ENCODE results near the gene CCBE1.
"Not testable (repeated sequence)": the region's sequence is repeated elsewhere in the genome, so short reads cannot be mapped to it uniquely, and the experiment has no call there.

CCBE1 gene

DNA sequence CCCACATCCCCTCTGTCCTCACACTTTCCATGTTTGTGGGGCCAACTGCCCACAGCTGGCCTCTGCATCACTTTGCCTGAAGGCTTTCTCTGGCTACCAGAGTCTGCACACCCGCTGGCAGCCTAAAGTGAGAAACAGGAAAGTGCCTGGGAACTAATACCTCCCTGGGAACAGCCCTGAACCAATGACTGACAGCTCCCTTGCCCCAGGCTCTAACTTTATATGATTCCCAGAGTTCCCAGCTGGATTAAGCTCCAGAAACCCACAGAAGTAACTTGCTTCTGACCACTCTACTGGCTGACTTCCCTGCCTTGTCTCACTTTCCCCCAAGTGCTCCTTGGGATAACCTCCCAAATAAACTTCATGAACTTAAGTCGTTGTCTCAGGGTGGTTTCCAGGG is 178.5 kb downstream of the CCBE1 start:
- no peak for DNase-seq

DNA sequence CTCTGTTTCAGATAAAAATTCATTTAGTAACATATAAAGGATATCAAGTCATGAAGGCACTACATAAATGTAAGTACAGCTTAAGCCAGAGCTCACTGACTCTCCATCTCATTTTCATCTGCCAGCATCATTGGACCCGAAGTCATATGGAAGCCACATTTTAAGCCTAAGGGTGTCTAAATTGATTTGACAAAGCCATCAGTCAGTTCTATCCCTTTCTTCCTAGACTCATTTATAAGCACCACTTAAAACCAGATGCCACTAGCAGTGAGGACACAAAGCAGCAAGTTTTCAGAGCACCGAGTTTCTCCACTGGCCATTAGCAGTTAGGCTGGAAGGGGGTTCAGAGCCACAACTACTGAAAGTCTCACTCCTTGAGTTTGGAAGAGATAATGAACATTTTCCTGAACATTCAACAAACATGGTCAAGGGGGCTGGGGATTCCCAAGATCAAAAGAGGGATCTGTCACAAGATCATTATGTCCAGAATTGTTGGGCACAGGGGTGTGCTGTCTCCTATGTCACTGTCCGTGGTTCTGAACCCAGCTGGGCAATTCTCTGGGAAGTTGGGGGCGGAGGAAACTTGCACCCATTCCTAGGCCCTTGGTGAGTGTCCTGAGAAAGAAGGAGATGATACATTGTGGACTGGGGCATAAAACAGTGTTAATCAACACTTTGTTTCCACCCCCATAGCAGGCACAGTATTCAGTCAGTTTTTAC is 179.6 kb downstream of the CCBE1 start:
- DNase-seq = no peak

DNA sequence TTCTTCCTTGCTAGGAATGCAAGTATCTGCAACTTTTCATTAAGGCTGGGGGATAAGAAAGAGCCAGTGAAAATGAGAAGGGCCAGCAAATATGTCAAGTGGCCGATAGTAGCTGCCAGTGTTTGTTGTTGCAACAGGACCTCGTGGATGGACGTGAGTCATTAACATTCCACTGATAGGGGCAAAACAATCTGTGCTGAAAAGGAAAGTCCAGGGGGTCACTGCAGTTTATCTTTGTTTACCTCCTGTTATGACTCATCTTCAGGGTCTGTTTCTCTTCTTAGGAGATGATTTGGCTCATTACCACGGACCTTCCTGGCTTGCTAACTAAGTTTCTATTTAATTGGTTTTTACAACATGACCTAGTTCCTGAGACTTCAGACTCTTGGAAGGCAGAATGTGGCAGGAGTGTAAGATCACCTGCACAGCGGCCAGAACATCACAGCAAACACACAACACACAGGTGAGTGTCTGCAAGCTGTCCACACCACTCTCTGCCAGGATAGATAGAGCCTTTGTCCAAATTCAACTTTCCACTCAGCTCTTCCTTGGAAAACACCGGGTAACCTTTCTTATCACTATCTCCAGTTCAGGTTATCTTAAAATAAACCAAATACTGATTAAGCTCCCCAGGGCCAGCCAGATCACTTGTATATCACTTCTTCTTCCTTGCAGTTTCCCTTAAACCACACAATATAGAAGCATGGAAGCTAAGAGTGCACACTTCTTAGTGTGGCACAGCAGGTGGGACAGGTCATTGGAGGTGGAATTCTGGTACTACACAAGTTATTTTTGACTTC is 180.7 kb downstream of the CCBE1 start:
- DNase-seq = no peak

DNA sequence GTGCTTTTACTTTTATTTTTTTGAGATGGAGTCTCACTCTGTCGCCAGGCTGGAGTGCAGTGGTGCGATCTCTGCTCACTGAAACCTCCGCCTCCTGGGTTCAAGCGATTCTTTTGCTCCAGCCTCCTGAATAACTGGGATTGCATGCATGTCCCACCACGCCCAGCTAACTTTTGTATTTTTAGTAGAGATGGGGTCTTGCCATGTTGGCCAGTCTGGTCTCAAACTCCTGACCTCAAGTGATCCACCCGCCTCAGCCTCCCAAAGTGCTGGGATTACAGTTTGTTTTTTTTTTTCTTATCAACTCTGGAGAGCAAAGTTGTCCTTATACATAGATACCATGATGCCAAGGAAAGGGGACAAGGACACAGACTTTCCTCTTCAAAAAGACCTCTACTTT is 181.3 kb downstream of the CCBE1 start:
- DNase-seq = not testable (repeated sequence)

DNA sequence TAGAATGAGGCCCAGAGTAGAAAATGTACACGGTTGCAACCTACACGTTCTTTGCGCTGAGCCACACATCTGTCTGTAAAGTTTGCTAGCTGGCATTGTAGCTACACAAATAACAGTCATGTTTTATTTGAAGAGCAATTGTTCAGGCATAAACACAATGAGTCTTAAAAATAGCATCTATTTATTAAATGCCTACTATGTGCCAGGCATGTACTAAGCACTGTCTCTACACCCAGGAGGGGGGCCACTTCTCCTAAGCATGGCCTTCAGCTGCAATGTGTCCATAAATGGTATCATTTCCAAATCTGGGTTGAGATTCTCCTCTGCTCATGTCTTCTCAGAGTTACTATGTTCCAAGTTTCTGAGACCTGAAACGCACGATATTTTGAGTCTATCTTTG is 182.1 kb downstream of the CCBE1 start:
- DNase-seq = no peak

DNA sequence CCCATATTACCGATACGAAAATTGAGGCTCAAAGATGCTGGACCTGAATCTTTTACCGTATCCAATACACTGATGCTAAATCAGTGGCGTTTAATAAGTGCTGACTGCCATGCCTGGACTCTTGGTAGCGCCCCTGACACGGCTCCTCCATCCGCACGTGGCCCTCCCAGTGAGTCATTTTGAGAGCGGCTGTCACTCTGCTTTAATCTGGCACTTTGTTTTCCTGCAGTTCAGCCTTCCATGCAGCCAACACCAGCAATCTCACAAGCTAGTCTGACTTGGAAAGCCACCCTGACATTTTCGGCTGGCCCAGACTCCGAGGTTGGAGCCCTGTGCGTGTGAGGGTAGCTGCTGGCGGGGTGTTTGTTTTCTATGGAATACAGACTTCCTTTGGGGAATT is 183.0 kb downstream of the CCBE1 start:
- DNase-seq = no peak

DNA sequence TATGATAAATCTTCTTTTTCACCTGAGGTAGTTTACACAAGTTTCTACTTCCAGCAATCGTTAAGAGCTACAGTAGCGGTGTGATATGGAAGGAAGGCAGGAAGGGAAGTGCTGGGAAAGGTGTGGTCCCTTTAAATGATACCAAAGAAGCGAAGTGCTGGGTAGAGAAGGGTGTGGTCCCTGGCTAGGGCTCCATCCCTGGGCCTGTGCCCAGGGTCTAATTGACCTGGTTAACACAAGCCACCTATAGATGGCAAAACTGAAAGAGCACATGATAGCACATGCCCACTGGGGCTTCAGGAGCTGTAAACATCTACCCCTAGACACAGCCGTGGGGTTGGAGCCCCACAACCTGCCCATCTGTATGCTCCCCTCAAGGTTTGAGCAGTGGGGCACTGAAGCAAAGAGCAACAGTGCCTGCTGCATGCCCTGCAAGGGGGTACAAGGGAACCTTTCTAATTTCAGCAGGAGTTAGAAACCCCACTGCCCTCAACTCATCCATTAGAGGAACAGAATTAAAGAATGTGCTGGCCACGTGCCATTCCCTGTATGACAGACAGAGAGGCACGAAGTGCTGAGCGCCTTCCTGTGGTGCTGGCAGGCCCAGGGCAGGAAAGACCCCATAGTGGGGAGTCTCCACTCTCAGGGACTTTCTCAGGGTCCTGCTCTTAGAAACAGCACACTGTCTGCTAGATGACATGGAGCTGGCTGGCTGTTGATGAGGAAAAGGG is 185.0 kb downstream of the CCBE1 start:
- no peak for DNase-seq

DNA sequence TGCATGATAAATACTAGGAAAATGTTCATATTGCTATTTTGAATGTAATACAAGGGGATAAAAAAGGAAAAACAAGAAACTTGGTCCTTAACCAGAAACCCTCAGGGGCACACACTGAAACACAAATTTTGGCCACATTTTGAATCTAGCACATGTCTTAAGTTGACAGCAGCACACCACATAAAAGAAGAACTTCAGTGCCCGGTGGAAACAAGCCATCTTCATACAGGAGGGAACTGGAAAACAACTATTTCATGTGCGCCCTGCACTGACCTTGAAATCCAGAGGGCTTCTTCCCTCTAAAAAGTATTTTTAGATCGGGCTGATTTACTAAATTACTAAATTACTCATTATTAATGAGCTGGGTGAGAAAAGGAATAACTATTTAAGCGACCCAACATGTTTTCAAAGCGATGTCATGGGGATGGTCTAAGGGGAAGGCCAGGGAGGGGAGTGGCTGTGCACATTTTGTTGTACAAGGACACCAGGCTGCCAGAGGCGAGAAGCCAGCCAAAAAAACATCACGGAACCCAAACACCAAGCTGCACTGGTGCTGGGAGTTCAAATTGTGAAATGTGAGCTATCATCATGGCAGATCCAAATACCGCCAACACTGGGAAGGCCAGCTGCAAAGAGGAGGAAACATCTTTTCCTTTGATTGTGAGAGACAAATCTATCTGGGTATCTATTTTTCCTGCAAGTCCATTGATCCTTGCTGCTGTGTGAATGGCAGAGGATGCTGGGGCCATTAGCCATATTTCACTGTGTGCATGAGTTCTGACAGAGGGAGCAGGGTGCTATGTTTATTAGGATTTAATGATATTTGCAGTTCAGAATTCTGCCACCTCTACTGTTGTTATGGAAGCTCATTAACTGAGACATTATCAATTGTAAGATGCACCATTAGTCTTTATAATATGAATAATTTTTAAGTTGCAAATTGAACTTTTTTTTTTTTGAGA is 187.5 kb downstream of the CCBE1 start:
- DNase-seq = no peak

DNA sequence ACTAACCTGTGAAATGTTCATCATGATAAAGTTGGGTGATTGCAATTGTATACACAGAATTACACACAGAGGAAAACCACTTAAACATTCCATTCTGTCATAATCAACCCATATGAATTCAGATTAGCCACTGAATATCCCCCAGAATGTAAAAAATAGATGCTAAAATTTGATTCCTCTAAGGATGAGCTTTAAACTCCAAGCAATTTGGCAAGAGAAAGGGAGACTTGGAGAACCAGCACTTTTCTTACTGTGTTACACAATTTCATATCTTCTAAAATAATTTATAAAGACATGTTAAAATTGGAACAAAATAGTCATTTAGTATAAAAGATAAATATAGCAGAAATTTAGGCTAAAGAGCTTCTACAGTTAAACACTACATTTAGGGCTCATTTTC is 191.9 kb downstream of the CCBE1 start:
- no peak for DNase-seq

DNA sequence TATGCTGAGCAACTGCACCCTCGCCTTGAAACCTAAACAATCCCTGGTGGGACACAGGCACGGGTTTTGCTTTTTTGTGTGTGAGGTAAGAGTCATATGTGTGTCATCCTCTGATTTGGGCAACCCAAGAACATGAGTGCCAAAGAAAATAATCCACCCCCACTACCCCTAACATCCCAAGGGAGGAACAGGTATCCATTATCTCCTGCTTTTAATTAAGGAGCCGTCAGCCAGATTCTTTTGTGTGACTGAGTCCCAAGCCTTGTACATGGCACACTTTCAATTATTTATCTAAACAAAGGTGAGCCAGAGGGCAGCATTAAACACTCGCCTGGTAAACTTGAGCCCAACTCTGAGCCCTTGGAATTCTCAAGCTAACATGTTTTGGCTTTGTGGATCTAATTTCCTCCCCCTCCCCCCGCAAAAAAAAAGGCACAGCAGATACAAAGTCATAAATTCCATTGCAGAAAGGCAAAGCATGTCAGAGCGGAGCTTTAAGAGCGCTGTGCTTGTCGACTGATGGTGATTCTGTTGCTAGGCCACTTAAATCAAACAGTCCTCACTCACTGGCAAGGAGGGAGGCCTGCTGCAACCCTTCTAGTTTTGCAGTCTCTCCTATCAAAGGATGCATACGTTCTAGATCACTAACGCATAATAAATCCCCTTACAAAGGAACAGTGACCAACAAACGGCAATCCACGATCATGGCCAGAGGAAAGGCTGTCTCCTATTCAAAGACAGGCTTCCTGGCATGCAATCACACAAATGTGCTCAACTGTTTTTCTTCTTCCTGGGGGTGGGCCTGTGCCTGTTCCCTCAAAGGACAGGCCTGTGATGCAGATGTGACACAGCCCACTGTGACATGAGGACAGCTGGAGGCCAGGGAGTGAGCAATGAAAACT is 194.7 kb downstream of the CCBE1 start:
- no peak for DNase-seq

DNA sequence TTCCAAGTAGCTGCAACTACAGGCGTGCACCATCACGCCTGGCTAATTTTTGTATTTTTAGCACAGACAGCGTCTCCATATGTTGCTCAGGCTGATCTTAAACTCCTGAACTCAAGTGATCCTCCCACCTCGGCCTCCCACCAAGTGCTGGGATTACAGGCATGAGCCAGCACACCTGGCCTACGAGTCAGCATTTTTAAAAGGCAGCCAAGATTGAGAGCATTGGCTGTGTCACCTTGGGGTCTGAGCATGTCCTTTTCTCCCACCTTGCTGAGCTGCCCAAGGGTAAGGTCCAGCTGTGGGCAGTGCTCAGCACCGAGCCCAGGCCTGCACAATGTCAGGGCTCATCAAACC is 195.3 kb downstream of the CCBE1 start:
- DNase-seq = no peak

DNA sequence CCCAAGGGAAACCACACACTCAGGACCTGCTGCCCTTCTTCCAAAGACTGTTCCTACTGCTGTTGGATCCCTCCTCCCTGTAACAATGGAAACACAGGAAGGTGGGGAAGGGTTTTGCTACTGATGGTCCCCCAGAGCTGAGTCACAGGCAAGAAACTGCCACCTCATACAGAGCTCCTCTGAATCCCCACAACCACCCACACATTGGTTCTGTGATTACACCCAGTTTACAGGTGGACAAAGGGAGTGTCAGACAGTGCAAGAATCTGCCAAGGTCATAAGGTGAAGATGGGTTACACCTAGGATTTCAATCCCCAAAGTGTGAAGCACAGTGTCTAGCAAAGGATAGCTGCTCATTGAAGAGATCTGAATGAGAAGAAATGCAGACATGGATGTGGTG is 196.5 kb downstream of the CCBE1 start:
- no peak for DNase-seq

DNA sequence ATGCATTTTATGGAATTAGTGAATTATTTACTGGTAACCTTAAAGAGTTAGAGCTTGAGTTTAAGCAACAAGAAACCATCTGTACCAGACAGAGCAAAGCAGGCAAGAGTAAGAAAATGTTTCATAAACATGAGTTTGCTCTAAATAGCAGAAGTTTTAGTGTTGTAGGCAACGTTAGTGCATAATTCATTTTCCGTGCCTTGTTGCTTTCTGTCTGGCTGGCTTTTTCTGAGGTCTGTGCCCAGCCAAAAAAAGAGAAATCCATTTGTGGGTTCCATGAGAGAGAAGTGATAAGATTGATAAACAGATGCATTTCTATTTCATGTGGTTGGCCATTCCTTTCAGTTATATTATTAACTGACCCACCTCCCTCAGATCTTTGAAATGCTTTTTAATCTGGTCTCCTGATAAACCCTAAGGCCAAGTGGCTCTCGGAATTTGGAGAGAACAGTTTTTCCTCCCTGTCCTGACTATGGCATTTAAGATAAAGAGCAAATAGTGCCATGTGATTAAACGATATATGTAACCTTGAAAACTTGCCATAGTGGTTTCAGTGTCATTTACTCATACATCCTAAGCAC is 198.6 kb downstream of the CCBE1 start:
- DNase-seq = no peak

DNA sequence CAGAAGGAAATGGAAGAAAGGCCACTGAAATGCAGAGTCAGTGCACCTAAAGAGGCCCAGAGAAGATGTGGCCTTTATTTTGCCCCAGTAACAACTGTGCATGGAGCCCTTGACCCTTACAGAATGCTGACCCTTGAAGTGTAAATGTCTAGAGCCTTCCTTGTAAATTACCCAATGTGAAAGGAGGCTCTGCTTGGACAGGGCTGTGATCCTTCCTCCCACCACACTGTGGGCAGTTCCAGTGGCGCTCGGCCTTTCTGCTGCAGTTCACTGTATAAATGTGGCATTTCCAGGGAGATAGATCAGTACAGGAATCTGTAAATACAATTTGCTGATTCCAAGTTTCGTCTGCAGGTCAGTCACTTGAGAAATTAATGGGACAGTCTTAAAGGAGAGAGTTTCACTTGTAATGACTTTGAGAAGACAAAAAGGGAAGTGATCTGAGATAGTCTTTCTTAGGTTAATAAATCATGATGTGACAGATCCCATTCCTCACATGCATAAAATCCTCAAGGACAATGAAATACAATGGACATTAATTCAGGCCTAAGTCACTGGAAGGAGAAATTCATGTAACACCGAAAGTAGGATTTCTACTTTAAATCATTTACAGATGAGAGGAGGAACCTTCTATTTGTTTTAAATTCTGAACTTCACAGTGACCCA is 204.3 kb downstream of the CCBE1 start:
- no peak for DNase-seq

DNA sequence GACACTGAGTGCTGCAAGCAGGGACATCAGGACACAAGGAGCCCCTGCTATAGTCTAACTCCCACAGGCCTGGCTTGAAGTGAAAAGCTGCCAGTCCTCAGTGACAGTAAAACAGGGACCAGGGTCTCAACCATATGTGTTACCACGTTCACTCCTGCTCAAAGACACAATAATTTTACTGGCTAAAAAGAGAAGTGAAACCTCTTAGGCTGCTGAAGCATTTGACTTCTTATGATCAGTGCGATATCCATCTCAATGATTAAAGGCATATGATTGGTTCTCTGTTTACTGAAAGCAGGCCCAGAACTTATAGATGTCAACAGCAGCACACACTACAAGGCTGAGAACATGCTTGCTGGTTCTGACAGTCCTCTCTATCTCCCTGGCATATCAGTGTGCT is 208.3 kb downstream of the CCBE1 start:
- DNase-seq = no peak

DNA sequence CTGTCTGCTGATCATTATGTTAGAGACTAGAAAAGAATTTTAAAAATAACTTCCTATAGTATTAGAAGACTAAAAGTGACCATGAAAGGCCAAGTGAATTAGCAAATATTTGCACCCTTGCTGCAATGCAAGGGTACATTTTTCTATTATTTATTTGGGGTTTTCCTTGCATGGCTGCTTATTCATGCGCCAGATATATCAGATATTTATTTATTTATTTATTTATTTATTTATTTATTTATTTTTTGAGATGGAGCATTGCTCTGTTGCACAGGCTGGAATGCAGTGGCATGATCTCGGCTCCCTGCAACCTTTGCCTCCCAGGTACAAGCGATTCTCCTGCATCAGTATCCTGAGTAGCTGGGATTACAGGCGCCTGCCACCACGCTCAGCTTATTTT is 211.8 kb downstream of the CCBE1 start:
- no peak for DNase-seq

DNA sequence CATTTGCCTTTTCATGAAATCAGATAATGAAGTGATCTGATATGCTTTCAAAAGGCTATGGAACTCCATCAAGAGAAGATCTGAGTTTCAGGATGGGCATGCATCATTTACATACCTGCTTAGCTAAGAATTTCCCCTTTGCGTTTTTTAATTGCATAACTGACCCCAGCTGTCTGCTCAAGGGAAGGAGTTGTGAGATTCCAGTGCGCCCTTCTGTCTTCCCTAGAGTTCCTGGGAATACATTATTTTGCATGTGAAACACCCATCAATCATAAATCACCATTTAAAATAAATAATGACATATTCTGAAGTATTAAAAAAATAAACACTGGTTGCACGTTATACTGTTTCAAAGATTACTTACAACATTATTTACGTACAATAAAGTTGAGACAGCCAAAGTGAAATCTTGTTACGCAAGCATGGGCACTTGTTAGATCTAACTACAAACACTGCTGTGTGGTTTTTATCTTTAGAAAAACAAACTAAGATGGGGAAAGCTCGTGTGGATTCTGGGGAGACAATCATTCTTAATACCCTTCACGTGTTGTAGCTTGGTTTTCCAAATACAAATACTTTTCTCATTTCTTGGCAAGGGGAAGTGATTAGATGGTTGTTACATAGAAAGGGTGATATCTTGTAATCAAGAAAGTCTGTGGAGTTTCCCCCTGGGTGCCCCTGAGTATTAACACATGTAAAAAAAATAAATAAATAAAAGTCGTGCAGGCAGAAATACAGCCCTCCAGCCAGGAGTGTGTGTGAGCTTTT is 212.5 kb downstream of the CCBE1 start:
- DNase-seq = no peak

DNA sequence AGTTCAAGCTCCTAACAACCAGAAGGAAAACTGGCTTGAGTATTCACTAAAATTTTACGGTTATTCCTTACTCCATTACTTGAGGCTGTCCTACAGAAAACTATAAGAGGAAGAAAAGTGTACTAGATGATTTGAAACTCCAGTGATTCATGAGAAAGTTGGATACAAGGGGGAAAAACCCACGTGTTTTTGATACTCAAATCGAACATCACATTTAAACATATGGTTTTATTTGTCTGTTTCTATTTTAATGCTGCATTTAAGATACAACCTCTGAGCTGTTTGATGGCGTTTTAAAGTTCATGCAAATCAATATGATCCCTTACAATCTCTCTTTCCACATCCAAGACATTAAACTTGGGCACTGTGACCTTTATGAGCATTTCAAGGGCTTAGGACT is 213.1 kb downstream of the CCBE1 start:
- DNase-seq = no peak

DNA sequence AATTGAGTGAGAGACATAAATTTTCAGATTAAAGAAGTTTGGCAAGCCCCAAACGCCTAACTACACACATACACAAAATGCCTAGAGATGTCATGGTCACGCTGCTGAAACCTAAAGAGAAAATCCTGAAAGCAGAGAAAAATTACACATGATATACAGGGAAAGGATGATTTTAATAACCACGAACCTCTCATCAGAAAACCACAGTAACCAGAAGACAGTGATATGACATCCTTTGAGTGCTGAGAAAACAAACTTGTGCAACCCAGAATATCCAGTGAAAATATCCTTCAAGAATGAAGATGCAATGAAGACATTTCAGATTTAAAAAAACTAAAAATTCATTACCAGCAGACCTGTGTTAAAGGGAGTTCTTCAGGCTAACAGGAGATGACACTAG is 215.8 kb downstream of the CCBE1 start:
- no peak for DNase-seq

DNA sequence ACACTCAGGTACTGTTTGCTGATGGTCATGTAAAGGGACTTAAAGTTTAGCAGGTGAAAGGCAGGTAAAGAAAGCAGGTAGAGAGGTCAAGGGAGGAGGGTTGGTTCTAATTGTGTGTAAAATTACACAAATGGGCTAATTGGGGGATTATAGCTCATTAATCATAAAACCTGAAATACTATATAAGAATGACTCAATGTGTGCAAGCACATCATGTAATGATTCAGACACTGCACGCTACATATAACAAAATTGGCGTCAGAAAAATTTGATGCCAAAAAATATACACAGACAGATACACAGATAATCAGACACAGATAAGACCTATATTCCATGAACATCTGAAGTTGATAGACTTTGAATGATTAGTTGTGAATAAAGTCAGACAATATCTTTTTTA is 217.4 kb downstream of the CCBE1 start:
- no peak for DNase-seq
